22Rv1 (cell line): Measurements from ENCODE around the gene SLC17A4.

Source experiments
- ZFX ChIP-seq: fragments of 450-650 bp; IDR thresholded peaks from 2 replicates; pipeline ENCODE4 v1.6.1; 2017; ENCODE audit warnings: antibody characterized with exemption, borderline replicate concordance
- TF ChIP-seq, protein P1 (sequence below): fragments of 450-650 bp; IDR thresholded peaks from 2 replicates; pipeline ENCODE4 v1.5.1; 2017; ENCODE audit warnings: mild to moderate bottlenecking

- TF ChIP-seq, protein P1, sequence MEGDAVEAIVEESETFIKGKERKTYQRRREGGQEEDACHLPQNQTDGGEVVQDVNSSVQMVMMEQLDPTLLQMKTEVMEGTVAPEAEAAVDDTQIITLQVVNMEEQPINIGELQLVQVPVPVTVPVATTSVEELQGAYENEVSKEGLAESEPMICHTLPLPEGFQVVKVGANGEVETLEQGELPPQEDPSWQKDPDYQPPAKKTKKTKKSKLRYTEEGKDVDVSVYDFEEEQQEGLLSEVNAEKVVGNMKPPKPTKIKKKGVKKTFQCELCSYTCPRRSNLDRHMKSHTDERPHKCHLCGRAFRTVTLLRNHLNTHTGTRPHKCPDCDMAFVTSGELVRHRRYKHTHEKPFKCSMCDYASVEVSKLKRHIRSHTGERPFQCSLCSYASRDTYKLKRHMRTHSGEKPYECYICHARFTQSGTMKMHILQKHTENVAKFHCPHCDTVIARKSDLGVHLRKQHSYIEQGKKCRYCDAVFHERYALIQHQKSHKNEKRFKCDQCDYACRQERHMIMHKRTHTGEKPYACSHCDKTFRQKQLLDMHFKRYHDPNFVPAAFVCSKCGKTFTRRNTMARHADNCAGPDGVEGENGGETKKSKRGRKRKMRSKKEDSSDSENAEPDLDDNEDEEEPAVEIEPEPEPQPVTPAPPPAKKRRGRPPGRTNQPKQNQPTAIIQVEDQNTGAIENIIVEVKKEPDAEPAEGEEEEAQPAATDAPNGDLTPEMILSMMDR = no peak
- no peak for TF ChIP-seq ZFX
Observed at GRCh38 chr6:25816252-25816651, 61.7 kb downstream of the SLC17A4 start.
